Measurements from ENCODE around the gene PAX6. TPM values are rescaled to one million over a fixed set of nuclear protein-coding genes. Genes with fewer than 3 reads are reported as not detected.

The PAX6 gene
- total RNA-seq, 1 donor from 2014 or later = not detected

- H3K9me3 ChIP-seq = no peaks in the 10 kb centered on the region
- H3K36me3 ChIP-seq = no peaks in the 10 kb centered on the region
- no peak overlapping the region for H3K27ac ChIP-seq
- intact Hi-C loops (cut with DNase I) = no loop called here
- peaks cover 10 to 13% of the 10 kb centered on the region in 2 donors for H3K4me1 ChIP-seq
- peaks cover 43% of the 10 kb centered on the region for H3K27me3 ChIP-seq
- no peak for TF ChIP-seq CTCF (IDR thresholded peaks at IDR 0.05)
- H3K4me3 ChIP-seq = no peak overlapping the region
- DNase-seq (ENCODE audit: low spot score in 2 of 2) = no peak
Measured at GRCh38 chr11:31821766-31822165, 10.6 kb upstream of the PAX6 start.

GRCh38 chr11:31821235-31821764 is 10.2 kb upstream of the PAX6 start:
- Histone ChIP-seq H3K4me3 (no peak overlapping the region), H3K4me1 (peaks cover 14 to 17% of the 10 kb centered on the region in 2 donors), H3K36me3 (no peaks in the 10 kb centered on the region), H3K27ac (no peak overlapping the region), H3K27me3 (peaks cover 43% of the 10 kb centered on the region), H3K9me3 (no peaks in the 10 kb centered on the region)
- TF ChIP-seq CTCF (IDR thresholded peaks at IDR 0.05) = no peak
- no peak for DNase-seq (ENCODE audit: low spot score in 2 of 2)
- intact Hi-C loops (cut with DNase I) = no loop called here

GRCh38 chr11:31820438-31820818 is 9.3 kb upstream of the PAX6 start:
- no peak for TF ChIP-seq CTCF (IDR thresholded peaks at IDR 0.05)
- Histone ChIP-seq H3K4me3 (no peak overlapping the region), H3K27ac (no peak overlapping the region), H3K36me3 (no peaks in the 10 kb centered on the region), H3K4me1 (peaks cover 14 to 25% of the 10 kb centered on the region in 2 donors), H3K27me3 (peaks cover 40% of the 10 kb centered on the region), H3K9me3 (no peaks in the 10 kb centered on the region)
- intact Hi-C loops (cut with DNase I) = no loop called here
- no peak for DNase-seq (ENCODE audit: low spot score in 2 of 2)

GRCh38 chr11:31819621-31820437 is 8.7 kb upstream of the PAX6 start:
- TF ChIP-seq CTCF (IDR thresholded peaks at IDR 0.05) = no peak
- Histone ChIP-seq H3K9me3 (no peaks in the 10 kb centered on the region), H3K36me3 (no peaks in the 10 kb centered on the region), H3K4me3 (no peak overlapping the region), H3K27ac (no peak overlapping the region), H3K27me3 (peaks cover 41% of the 10 kb centered on the region), H3K4me1 (peaks cover 14 to 25% of the 10 kb centered on the region in 2 donors)
- intact Hi-C loops (cut with DNase I) = loop anchor here (10.0 kb wide), 1 partner anchor 265 kb away; no protein-coding TSS in a partner anchor
- DNase-seq (ENCODE audit: low spot score in 2 of 2) = no peak

- Histone ChIP-seq H3K9me3 (no peaks in the 10 kb centered on the region), H3K36me3 (no peaks in the 10 kb centered on the region), H3K4me3 (no peak overlapping the region), H3K27ac (no peak overlapping the region), H3K27me3 (peaks cover 51% of the 10 kb centered on the region), H3K4me1 (peaks cover 14 to 35% of the 10 kb centered on the region in 2 donors)
- no peak for DNase-seq (ENCODE audit: low spot score in 2 of 2)
- intact Hi-C loops (cut with DNase I) = loop anchor here (10.0 kb wide), 1 partner anchor 266 kb away; no protein-coding TSS in a partner anchor
- TF ChIP-seq CTCF (IDR thresholded peaks at IDR 0.05) = no peak
Measured at GRCh38 chr11:31818874-31819331, 7.8 kb upstream of the PAX6 start.

All from ascending aorta (tissue), 2 donors.